ENCODE results near the gene ZNF133.
"Not testable (repeated sequence)": the region's sequence is repeated elsewhere in the genome, so short reads cannot be mapped to it uniquely, and the experiment has no call there.

Gene ZNF133

DNA sequence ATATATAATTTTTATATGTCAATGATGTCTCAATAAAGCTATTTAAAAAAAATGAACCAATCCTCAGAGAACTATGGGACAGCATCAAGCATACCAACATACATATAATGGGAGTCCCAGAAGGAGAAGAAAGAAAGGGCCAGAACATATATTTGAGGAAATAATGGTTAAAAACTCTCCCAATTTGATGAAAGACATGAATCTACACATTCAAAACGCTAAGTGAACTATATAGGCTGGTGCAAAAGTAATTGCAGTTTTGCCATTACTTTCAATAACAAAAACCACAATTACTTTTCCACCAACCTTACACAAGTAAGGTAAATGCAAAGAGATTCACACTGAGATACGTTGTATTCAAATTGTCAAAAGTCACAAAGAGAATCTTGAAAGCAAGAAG lies 43.4 kb downstream of the ZNF133 start:
- no peak for DNase-seq (ENCODE audit: low read depth in 1 of 2, low spot score in 1 of 2)
- no peak for TF ChIP-seq JUND (IDR thresholded peaks at IDR 0.05; ENCODE audit: low read depth)
- in situ Hi-C loops (cut with HindIII; ENCODE audit: low pct_unique_long_range_greater_than_20kb, low sequenced_read_pairs) = no loop called here

DNA sequence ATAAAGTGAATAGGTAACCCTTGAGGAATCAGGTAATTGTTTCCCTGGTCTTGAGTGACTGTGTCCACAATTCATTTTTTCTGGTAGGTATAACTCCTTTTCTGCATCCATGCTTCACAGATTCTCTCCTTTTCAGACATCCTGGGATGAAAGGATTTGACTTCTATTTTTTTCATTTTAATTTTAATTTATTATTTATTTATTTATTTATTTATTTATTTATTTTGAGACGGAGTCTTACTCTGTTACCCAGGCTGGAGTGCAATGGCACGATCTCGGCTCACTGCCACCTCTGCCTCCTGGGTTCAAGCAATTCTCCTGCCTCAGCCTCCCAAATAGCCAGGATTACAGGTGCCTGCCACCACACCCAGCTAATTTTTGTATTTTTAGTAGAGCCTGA lies 61.4 kb downstream of the ZNF133 start:
- in situ Hi-C loops (cut with HindIII; ENCODE audit: low pct_unique_long_range_greater_than_20kb, low sequenced_read_pairs); DNase-seq (ENCODE audit: low read depth in 1 of 2, low spot score in 1 of 2): not testable (repeated sequence)

DNA sequence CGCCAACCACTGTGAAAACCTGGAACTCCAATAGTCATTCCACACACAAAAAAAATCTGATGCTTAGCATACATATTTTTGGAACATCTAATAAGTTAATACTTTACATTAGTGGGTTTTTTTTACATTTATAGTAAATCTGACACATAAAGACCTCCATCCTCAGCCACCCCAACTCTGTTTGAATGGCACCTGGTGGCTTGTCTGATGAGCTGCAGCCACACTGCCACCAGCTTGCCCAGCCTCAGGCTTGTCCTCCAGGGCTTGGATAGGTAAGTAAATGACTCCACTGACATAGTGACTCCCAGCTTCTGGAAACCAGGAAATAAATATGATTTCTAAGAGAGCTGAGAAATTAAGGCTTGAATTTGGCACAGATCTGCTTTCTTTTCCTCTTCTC lies 71.5 kb downstream of the ZNF133 start:
- TF ChIP-seq JUND (IDR thresholded peaks at IDR 0.05; ENCODE audit: low read depth) = no peak
- in situ Hi-C loops (cut with HindIII; ENCODE audit: low pct_unique_long_range_greater_than_20kb, low sequenced_read_pairs) = no loop called here
- no peak for DNase-seq (ENCODE audit: low read depth in 1 of 2, low spot score in 1 of 2)

DNA sequence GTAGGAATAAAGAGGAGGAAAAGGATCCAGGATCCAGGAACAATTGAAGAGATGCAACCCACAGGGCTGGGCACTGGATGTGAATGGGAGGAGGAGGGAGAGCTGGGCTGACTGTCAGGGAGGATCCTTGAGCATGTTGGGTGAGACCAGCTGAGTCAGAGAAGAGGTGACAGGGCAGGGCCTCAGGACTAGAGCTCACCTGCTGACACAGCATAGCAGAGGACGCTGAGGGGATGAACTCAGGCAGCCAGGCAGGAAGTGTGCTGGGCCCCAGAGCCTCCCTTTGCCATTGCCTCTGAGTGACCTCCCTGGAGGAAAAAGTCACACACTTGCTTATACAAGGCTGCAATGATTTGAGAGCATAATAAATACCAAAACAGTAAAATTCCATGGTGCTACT lies 72.3 kb downstream of the ZNF133 start:
- no peak for TF ChIP-seq JUND (IDR thresholded peaks at IDR 0.05; ENCODE audit: low read depth)
- DNase-seq (ENCODE audit: low read depth in 1 of 2, low spot score in 1 of 2) = no peak
- in situ Hi-C loops (cut with HindIII; ENCODE audit: low pct_unique_long_range_greater_than_20kb, low sequenced_read_pairs) = no loop called here

DNA sequence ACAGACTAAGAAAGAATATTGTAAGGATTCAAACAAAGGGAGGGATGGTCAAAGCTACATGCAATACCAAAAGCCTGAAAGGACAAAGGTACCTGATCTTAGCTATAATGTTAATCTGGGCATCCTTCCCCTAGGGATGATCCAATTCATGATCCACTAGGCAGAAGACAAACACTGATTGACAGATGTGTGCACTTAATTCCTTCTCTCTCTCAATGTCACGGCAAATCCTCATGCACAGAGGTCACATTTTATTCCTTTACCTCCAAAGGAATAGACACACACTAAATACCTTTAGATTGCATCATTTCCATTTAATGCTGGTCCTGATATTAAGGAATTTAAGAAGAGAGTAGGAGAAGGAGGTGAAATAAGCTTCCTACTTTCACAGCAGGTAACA lies 73.4 kb downstream of the ZNF133 start:
- in situ Hi-C loops (cut with HindIII; ENCODE audit: low pct_unique_long_range_greater_than_20kb, low sequenced_read_pairs) = no loop called here
- TF ChIP-seq JUND (IDR thresholded peaks at IDR 0.05; ENCODE audit: low read depth) = no peak
- DNase-seq (ENCODE audit: low read depth in 1 of 2, low spot score in 1 of 2) = no peak

DNA sequence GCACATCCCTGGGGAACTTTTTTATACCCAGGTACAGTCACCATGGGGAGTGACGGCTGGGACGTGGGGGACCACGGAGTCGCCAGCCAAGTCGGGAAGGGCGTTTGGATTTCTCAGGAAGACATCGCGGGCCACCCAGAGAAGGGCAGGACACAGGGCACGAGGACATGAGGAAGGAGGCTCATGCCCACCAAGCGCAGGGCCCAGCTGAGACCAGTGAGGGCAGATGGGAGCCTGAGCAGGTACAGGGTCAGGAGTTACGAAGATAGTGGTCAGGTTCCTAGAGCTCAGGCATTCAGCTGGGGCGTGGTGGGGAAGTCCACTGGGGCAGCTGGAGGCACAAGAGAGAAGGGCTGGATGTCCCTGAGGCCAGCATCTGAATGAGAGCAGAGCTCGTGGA lies 74.6 kb downstream of the ZNF133 start:
- TF ChIP-seq JUND (IDR thresholded peaks at IDR 0.05; ENCODE audit: low read depth) = no peak
- in situ Hi-C loops (cut with HindIII; ENCODE audit: low pct_unique_long_range_greater_than_20kb, low sequenced_read_pairs) = no loop called here
- no peak for DNase-seq (ENCODE audit: low read depth in 1 of 2, low spot score in 1 of 2)

DNA sequence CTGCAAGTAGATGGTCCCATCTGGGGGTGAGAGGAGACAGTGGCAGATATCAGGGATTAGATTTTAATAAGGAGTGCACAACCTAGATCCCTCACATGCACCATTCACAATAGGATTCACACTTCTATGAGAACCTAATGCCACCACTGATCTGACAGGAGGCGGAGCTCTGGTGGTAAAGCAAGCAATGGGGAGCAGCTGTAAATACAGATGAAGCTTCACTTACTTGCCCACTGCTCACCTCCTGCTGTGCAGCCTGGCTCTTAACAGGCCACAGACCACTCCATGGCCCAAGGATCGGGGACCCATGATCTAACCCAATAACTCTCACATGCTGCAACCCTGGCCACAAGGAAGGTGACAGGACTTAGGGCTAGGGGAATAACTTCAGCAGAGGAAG lies 75.4 kb downstream of the ZNF133 start:
- DNase-seq (ENCODE audit: low read depth in 1 of 2, low spot score in 1 of 2) = no peak
- in situ Hi-C loops (cut with HindIII; ENCODE audit: low pct_unique_long_range_greater_than_20kb, low sequenced_read_pairs) = no loop called here
- TF ChIP-seq JUND (IDR thresholded peaks at IDR 0.05; ENCODE audit: low read depth) = no peak

DNA sequence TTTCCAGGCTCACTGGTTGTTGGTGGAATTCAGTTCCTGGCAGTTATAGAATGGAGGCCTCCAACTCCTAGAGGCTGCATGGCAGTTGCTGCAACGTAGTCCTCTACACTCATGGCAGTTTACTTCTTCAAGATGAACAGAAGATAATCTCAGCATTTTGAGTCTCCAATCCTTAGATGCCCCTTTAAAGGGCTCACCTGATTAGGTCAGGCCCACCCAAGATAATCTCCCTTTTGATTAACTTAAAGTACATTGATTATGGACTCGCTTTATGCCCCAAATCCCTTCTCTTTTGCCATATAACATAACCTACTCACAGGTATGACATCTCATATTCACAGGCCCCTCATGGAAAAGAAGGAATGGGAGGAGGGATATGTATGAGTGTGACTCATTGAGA lies 76.4 kb downstream of the ZNF133 start:
- in situ Hi-C loops (cut with HindIII; ENCODE audit: low pct_unique_long_range_greater_than_20kb, low sequenced_read_pairs) = no loop called here
- DNase-seq (ENCODE audit: low read depth in 1 of 2, low spot score in 1 of 2) = no peak

More for the DNA sequence above, 76.4 kb downstream of the ZNF133 start:
- TF ChIP-seq JUND (IDR thresholded peaks at IDR 0.05; ENCODE audit: low read depth) = no peak

All from T47D (cell line).